AG04449 (cell line): ENCODE data around the gene TAPBPL.
"Not testable (repeated sequence)": the region's sequence is repeated elsewhere in the genome, so short reads cannot be mapped to it uniquely, and the experiment has no call there.

ENCODE experiments used
- CTCF ChIA-PET: fragments of 350-600 bp; formaldehyde crosslinking; extraction: SDS; loops from one replicate; lab custom pipeline; 2021; ENCODE audit warnings: antibody characterized with exemption; lab: Yijun Ruan, JAX
- POLR2A ChIA-PET: fragments of 400-600, 350-600 bp; formaldehyde crosslinking; extraction: SDS; loops from one replicate; lab custom pipeline; 2020; ENCODE audit warnings: antibody characterized with exemption, inconsistent platforms; lab: Yijun Ruan, JAX
- DNase-seq: peaks from one replicate; pipeline ENCODE4 v3.0.0-alpha.2; 2010; ENCODE audit warnings: low read depth, low spot score
- H3K4me3 ChIP-seq: 2 replicates; pipeline ENCODE4 v1.5.1; 2011; ENCODE audit warnings: low read depth, mild to moderate bottlenecking, control low read depth, low read length
- CTCF ChIP-seq: IDR thresholded peaks from one replicate; pipeline ENCODE4 v1.5.1; 2011; ENCODE audit warnings: mild to moderate bottlenecking, moderate library complexity, low read length, control low read depth, inconsistent platforms; ENCODE audit not compliant: insufficient read depth; ENCODE audit errors: missing control alignments

Gene TAPBPL

GRCh38 chr12:6463858-6464257 lies 12.0 kb downstream of the TAPBPL start:
- ChIA-PET POLR2A (interaction anchor here (0.7 kb wide), 1 partner anchor 70 kb away, joined by 6 read pairs; the partner anchor contains the start of gene GAPDH), CTCF (interaction anchor here (0.6 to 10.3 kb wide), 9 partner anchors 8 to 141 kb away, joined by 3 to 199 read pairs (median 4); no protein-coding TSS in a partner anchor)
- no peak overlapping the region for H3K4me3 ChIP-seq
- no peak for TF ChIP-seq CTCF
- DNase-seq, result no peak

DNA sequence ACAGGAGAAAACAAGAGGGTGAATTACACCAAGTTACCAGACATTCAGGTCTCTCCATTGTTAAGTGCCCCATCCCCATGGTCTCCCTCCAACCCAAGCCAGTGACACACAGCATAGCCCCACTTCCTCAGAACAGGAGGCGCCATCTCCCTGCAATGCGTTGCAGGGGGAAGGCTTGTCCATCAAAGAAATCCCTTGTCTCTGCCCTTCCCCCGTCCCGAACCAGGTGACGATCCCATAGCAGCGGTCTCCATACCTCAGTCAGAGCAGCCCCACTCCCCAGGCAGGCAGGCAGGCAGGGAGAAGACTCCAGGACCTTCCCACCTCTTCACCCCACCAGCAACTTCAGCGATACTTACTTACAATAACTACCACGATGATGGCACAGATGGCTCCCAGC lies 12.7 kb downstream of the TAPBPL start:
- TF ChIP-seq CTCF, result no peak
- no peak for DNase-seq
- H3K4me3 ChIP-seq, result no peak overlapping the region
- ChIA-PET POLR2A (no interaction called here), CTCF (interaction anchor here (0.8 to 10.3 kb wide), 31 partner anchors 10 to 476 kb away, joined by 3 to 199 read pairs (median 9); partner anchors contain the start of genes MRPL51 and TAPBPL)

DNA sequence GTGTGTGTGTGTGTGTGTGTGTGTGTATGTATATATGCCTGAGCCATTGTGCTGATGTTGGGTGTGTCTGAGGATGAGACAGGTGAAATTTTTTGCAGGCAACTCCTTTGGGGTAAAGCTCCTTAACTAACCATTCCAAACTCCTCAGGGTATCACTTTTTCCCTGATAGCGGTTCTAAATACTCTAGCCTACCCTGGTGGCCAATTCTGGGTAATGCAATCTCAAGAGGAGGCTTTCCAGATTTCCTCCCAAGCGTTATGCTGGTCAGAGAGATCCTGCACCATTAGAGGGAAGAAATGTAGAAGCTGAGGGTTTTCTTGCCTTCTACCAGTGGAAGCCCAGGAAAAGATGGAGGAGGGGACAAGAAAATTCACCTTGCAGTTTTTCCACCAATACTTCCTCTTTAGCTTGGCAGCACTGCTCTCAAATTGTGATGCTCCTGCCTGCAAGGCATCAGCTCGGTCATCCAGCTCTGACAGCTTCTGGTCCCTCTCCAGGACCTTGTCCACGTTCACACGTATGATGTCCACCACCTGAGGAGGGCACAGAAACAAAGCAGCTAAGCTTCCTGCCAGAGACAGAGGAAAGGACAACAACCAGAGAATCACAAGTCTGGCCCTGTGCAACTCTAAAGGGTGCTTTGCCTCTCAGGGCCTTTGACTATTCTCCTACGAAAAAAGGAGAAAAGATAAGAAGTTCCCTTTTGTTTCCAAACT lies 13.8 kb downstream of the TAPBPL start:
- no peak overlapping the region for H3K4me3 ChIP-seq
- peak; percentile 65 for TF ChIP-seq CTCF
- no peak for DNase-seq
- ChIA-PET POLR2A (interaction anchor here (1.0 kb wide), 3 partner anchors 72 to 142 kb away, joined by 3 to 4 read pairs (median 3); no protein-coding TSS in a partner anchor), CTCF (interaction anchor here (0.6 to 10.3 kb wide), 56 partner anchors 9 to 477 kb away, joined by 3 to 199 read pairs (median 4); partner anchors contain the start of genes LTBR, MRPL51 and TAPBPL)

GRCh38 chr12:6466184-6466573 lies 14.3 kb downstream of the TAPBPL start:
- TF ChIP-seq CTCF, result no peak
- DNase-seq, result no peak
- ChIA-PET POLR2A (interaction anchor here (0.6 to 1.0 kb wide), 2 partner anchors 15 to 130 kb away, joined by 3 read pairs; partner anchors contain the start of gene TAPBPL), CTCF (interaction anchor here (0.6 to 10.3 kb wide), 44 partner anchors 8 to 477 kb away, joined by 3 to 199 read pairs (median 5); partner anchors contain the start of genes LTBR, MRPL51 and TAPBPL)
- no peak overlapping the region for H3K4me3 ChIP-seq

DNA sequence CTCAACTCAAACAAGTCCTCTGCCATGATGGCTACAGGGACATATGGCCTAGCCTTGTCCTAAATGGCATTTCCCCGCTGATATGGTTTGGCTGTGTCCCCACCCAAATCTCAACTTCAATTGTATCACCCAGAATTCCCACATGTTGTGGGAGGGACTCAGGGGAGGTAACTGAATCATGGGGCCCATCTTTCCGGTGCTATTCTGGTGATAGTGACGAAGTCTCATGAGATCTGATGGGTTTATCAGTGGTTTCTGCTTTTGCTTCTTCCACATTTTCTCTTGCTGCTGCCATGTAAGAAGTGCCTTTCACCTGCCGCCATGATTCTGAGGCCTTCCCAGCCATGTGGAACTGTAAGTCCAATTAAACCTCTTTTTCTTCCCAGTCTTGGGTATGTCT lies 14.9 kb downstream of the TAPBPL start:
- not testable (repeated sequence) for DNase-seq, H3K4me3 ChIP-seq
- CTCF ChIA-PET, result interaction anchor here (1.1 to 10.3 kb wide), 17 partner anchors 13 to 478 kb away, joined by 3 to 199 read pairs (median 6); partner anchors contain the start of gene TAPBPL
- POLR2A ChIA-PET, result interaction anchor here (0.6 kb wide), 1 partner anchor 15 kb away, joined by 3 read pairs; the partner anchor contains the start of gene TAPBPL

GRCh38 chr12:6467571-6468282 lies 15.9 kb downstream of the TAPBPL start:
- H3K4me3 ChIP-seq, DNase-seq, POLR2A ChIA-PET: not testable (repeated sequence)
- CTCF ChIA-PET, result interaction anchor here (1.2 to 2.1 kb wide), 4 partner anchors 11 to 91 kb away, joined by 3 to 11 read pairs (median 4); no protein-coding TSS in a partner anchor

- no peak for DNase-seq
- TF ChIP-seq CTCF, result no peak
- no peak overlapping the region for H3K4me3 ChIP-seq
- ChIA-PET CTCF (interaction anchor here (0.9 to 2.1 kb wide), 6 partner anchors 11 to 91 kb away, joined by 3 to 11 read pairs (median 4); partner anchors contain the start of gene TAPBPL), POLR2A (no interaction called here)
Measured at GRCh38 chr12:6468283-6468575, 16.4 kb downstream of the TAPBPL start.
